ENCODE measurements around the gene FAM240A. TPM values are rescaled to one million over a fixed set of nuclear protein-coding genes. Genes with fewer than 3 reads are reported as not detected.

The FAM240A gene
- total and polyA plus RNA-seq, 10 of the 15 experiments (the other 5 are each of a cell fraction or from before 2014, with no cell fraction given), result not detected

GRCh38 chr3:46619845-46620778 lies 7.8 kb downstream of the FAM240A start (continued):
- no peak for TF ChIP-seq KLF5 (IDR thresholded peaks at IDR 0.05; ENCODE audit: partially characterized antibody)
- TF ChIP-seq SMARCA5 (IDR thresholded peaks at IDR 0.05), result no peak

GRCh38 chr3:46624533-46624932 lies 12.2 kb downstream of the FAM240A start:
- Histone ChIP-seq H4K20me1 (ENCODE audit: control insufficient read depth, insufficient read depth) (no peaks in the 10 kb centered on the region), H3K9ac (ENCODE audit: control insufficient read depth, insufficient read depth, low read length) (no peak overlapping the region), H3K36me3 (ENCODE audit: control insufficient read depth in 2 of 2, insufficient read depth in 2 of 2, low read length in 1 of 2) (no peaks in the 10 kb centered on the region), H3K9me3 (replicated peaks; ENCODE audit: control insufficient read depth, insufficient read depth, low read length) (no peaks in the 10 kb centered on the region), H3K4me3 (no peak overlapping the region), H3K4me2 (ENCODE audit: control insufficient read depth, insufficient read depth) (no peak overlapping the region), H3K4me1 (ENCODE audit: control insufficient read depth, insufficient read depth, low read length) (peaks cover under 1% of the 10 kb centered on the region; the same call in 1 of the 2 replicates), H3K27me3 (replicated peaks in 1 of 2; ENCODE audit: control insufficient read depth in 2 of 2, insufficient read depth in 2 of 2, low read length in 1 of 2) (peaks cover 0 to 1% of the 10 kb centered on the region in 2 experiments; a peak in 2 of 4 replicates), H3K79me2 (ENCODE audit: control insufficient read depth, insufficient read depth, low read length) (no peaks in the 10 kb centered on the region), H2AFZ (ENCODE audit: control insufficient read depth, low read depth, low read length) (no peak overlapping the region), H3K27ac (ENCODE audit: control insufficient read depth, insufficient read depth) (no peak overlapping the region)
- WGBS (ENCODE audit: insufficient coverage, insufficient replicate concordance, low lambda C conversion rate, missing lambda C conversion rate), result 18% methylated on average over 2 of the region's 2 CpGs
- in situ Hi-C loops (cut with MboI), result no loop called here
- CTCF ChIA-PET, result interaction anchor here (0.9 to 10.4 kb wide), 2 partner anchors 125 to 136 kb away, joined by 3 to 207 read pairs; no protein-coding TSS in a partner anchor
- ATAC-seq, result no peak
- POLR2A ChIA-PET, result no interaction called here
- BruUV-seq (replicated peaks), result no TSS peak
- DNase-seq (ENCODE audit: low read depth, low spot score), result no peak
- FAIRE-seq, result no peak
- RAD21 ChIA-PET (ENCODE audit: unreplicated experiment), result interaction anchor here (1.9 kb wide), 1 partner anchor 136 kb away, joined by 7 read pairs; no protein-coding TSS in a partner anchor
- no peak for TF ChIP-seq CBX5 (IDR thresholded peaks at IDR 0.05; ENCODE audit: low read depth)
- TF ChIP-seq BCLAF1 (IDR thresholded peaks at IDR 0.05), result no peak
- no peak for TF ChIP-seq IKZF1 (conservative IDR thresholded peaks at IDR 0.05)
- no peak for TF ChIP-seq POLR2AphosphoS2 (IDR thresholded peaks at IDR 0.05; ENCODE audit: low read depth, low read length)
- no peak for TF ChIP-seq EZH2 (IDR thresholded peaks at IDR 0.05; ENCODE audit: borderline replicate concordance, control insufficient read depth, low read depth, low read length)
- TF ChIP-seq ZNF384 (IDR thresholded peaks at IDR 0.05; ENCODE audit: borderline replicate concordance, low read depth, low read length), result no peak
- no peak for TF ChIP-seq IRF5 (IDR thresholded peaks at IDR 0.05; ENCODE audit: borderline replicate concordance)
- TF ChIP-seq RAD51 (IDR thresholded peaks at IDR 0.05), result no peak
- TF ChIP-seq USF1 (IDR thresholded peaks at IDR 0.05; ENCODE audit: borderline replicate concordance, extremely low read length, insufficient read depth, low read depth, low read length), result no peak
- intact Hi-C loops (cut with micrococcal nuclease; ENCODE audit: unreplicated experiment), result no loop called here
- SMC1A ChIA-PET (ENCODE audit: uncharacterized antibody, unreplicated experiment), result interaction anchor here (1.1 to 1.5 kb wide), 3 partner anchors 8 to 135 kb away, joined by 3 to 9 read pairs (median 3); no protein-coding TSS in a partner anchor

Measured in GM12878 (cell line).